Retinal pigment epithelial cell (primary cell): ENCODE data around the gene ASF1A.

Source experiments
- DNase-seq: peaks from one replicate; pipeline ENCODE4 v3.0.0-alpha.2; 2010; ENCODE audit warnings: low read depth
- H3K4me3 ChIP-seq: 2 replicates; pipeline ENCODE4 v1.5.1; 2011; ENCODE audit warnings: mild to moderate bottlenecking, low read length, control low read depth, moderate library complexity
- CTCF ChIP-seq: conservative IDR thresholded peaks from 2 replicates; pipeline ENCODE4 v1.5.1; 2011; ENCODE audit warnings: low read depth, low read length, control low read depth, inconsistent platforms

ASF1A gene

GRCh38 chr6:118935331-118935668, 41.3 kb downstream of the ASF1A start:
- no peak for DNase-seq
- H3K4me3 ChIP-seq, result peak overlapping the region; percentile 67

GRCh38 chr6:118935978-118936703, 42.2 kb downstream of the ASF1A start:
- H3K4me3 ChIP-seq, result no peak overlapping the region
- no peak for DNase-seq
- no peak for TF ChIP-seq CTCF

More at GRCh38 chr6:118935331-118935668, 41.3 kb downstream of the ASF1A start:
- no peak for TF ChIP-seq CTCF

GRCh38 chr6:118939683-118940082, 45.7 kb downstream of the ASF1A start:
- no peak for TF ChIP-seq CTCF
- no peak for DNase-seq
- H3K4me3 ChIP-seq, result no peak overlapping the region

GRCh38 chr6:118940770-118941169, 46.8 kb downstream of the ASF1A start:
- no peak for TF ChIP-seq CTCF
- H3K4me3 ChIP-seq, result no peak overlapping the region
- no peak for DNase-seq

- TF ChIP-seq CTCF, result no peak
- no peak for DNase-seq
- no peak overlapping the region for H3K4me3 ChIP-seq
Observed at GRCh38 chr6:118945217-118945616, 51.3 kb downstream of the ASF1A start.

- no peak for DNase-seq
- H3K4me3 ChIP-seq, result no peak overlapping the region
- TF ChIP-seq CTCF, result no peak
Observed at GRCh38 chr6:118952683-118953082, 58.7 kb downstream of the ASF1A start.

GRCh38 chr6:118953391-118953790, 59.4 kb downstream of the ASF1A start:
- no peak overlapping the region for H3K4me3 ChIP-seq
- DNase-seq, result no peak
- no peak for TF ChIP-seq CTCF
